AG04450 (cell line): Measurements from ENCODE around the gene L3MBTL4. TPM values are rescaled to one million over a fixed set of nuclear protein-coding genes. Genes with fewer than 3 reads are reported as not detected.

ENCODE experiments used
- CTCF ChIA-PET: fragments of 300-600, 350-600 bp; formaldehyde crosslinking; extraction: SDS; loops from one replicate; lab custom pipeline; 2022; ENCODE audit warnings: antibody characterized with exemption, inconsistent platforms; lab: Charles Lee
- POLR2A ChIA-PET: fragments of 350-600 bp; formaldehyde crosslinking; extraction: SDS; loops from one replicate; lab custom pipeline; 2021; ENCODE audit warnings: antibody characterized with exemption, inconsistent platforms; lab: Yijun Ruan, JAX
- DNase-seq: peaks from one replicate; pipeline ENCODE4 v3.0.0-alpha.2; 2011; ENCODE audit warnings: low read depth, low spot score
- H3K27ac ChIP-seq: one replicate; pipeline ENCODE4 v1.5.1; 2012; ENCODE audit warnings: low read depth, low read length, control low read depth
- H3K27me3 ChIP-seq: one replicate; pipeline ENCODE4 v1.6.0; 2012; ENCODE audit warnings: low read length; ENCODE audit not compliant: control insufficient read depth, insufficient read depth
- H3K4me3 ChIP-seq: 2 replicates; pipeline ENCODE4 v1.5.1; 2011; ENCODE audit warnings: mild to moderate bottlenecking, low read depth, low read length, control low read depth
- H3K9me3 ChIP-seq: 2 replicates; pipeline ENCODE4 v1.5.1; 2012; ENCODE audit warnings: low read length; ENCODE audit not compliant: control insufficient read depth, insufficient read depth
- CTCF ChIP-seq: IDR thresholded peaks from 2 replicates; pipeline ENCODE4 v1.5.1; 2011; ENCODE audit warnings: low read depth, low read length, control low read depth, inconsistent platforms
- polyA plus RNA-seq: library from polyadenylated mRNA; depleted of rRNA; stranded (reverse); fragments of >200 nt; gene quantifications from 2 replicates; pipeline ENCODE4 v1.2.3, GENCODE V29; 2011

Gene L3MBTL4
- polyA plus RNA-seq, 1 experiment, result 0.05 TPM

DNA sequence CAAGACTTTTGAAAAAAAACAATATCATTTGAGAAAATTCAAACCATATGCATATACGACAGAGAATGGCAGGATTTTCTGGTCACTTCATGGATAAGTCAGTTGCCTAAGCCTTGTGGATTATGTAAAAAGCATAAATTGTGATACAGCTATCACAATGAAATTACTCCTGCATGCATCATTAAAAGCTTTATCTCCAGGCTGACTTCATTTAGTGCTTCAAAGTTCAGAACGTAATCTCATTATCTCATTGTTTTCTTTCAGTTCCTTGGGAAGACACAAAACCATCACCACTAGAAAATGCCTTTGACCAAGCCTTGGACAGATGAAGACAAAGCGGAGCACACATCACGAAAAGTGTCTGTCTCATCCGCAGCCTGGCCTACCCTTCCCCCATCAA is 57.0 kb downstream of the L3MBTL4 start:
- CTCF ChIA-PET, result no interaction called here
- no peaks in the 10 kb centered on the region for H3K27me3 ChIP-seq
- TF ChIP-seq CTCF, result no peak
- no peaks in the 10 kb centered on the region for H3K9me3 ChIP-seq
- no peak for DNase-seq
- POLR2A ChIA-PET, result no interaction called here
- no peak overlapping the region for H3K4me3 ChIP-seq
- H3K27ac ChIP-seq, result no peak overlapping the region

- Histone ChIP-seq H3K4me3 (no peak overlapping the region), H3K27ac (no peak overlapping the region), H3K9me3 (no peaks in the 10 kb centered on the region), H3K27me3 (no peaks in the 10 kb centered on the region)
- ChIA-PET POLR2A (no interaction called here), CTCF (no interaction called here)
- no peak for TF ChIP-seq CTCF
- DNase-seq, result no peak
Measured at GRCh38 chr18:6355789-6356589, 58.7 kb downstream of the L3MBTL4 start.

DNA sequence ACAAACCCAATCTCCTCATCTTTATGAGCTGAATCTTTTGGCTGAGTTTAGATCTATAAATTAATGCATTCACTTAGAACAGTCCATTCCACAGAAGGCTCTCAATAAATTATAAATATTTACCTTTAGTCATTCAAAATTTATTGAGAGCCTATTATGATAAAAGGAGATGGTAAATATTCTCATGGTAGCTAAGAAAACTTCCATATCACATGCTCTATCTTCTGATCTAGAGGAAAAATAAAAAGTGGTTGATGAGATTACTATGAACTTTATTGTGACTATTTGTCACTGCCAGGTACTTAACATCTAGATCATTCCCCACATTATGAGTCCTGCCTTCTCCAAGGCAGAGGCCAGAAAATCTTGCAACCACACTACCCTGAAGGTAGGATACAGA is 62.4 kb downstream of the L3MBTL4 start:
- Histone ChIP-seq H3K27ac (no peak overlapping the region), H3K4me3 (no peak overlapping the region), H3K27me3 (no peaks in the 10 kb centered on the region), H3K9me3 (no peaks in the 10 kb centered on the region)
- POLR2A ChIA-PET, result no interaction called here
- CTCF ChIA-PET, result no interaction called here
- DNase-seq, result no peak
- no peak for TF ChIP-seq CTCF

GRCh38 chr18:6342990-6343389 is 71.7 kb downstream of the L3MBTL4 start:
- ChIA-PET POLR2A (no interaction called here), CTCF (no interaction called here)
- Histone ChIP-seq H3K9me3 (no peaks in the 10 kb centered on the region), H3K27me3 (no peaks in the 10 kb centered on the region), H3K27ac (no peak overlapping the region), H3K4me3 (no peak overlapping the region)
- TF ChIP-seq CTCF, result no peak
- no peak for DNase-seq

DNA sequence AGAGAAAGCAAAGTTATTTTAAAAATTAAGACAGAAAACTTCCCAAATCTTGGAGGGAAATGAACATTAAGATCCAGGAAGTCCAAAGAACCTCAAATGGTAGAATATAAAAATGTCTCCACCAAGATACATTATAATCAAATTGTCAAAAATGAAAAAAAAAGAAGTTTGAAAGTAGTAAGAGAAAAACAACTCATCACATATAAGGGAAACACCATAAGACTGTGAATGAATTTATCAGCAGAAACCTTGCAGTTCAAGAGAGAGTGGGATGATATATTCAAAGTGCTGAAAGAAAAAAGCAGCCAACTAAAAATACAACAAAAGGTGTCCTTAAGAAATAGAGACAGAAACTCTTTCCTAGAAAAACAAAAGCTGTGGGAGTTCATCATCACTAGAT is 73.0 kb downstream of the L3MBTL4 start:
- ChIA-PET POLR2A (no interaction called here), CTCF (no interaction called here)
- H3K9me3 ChIP-seq, result no peaks in the 10 kb centered on the region
- no peak for TF ChIP-seq CTCF
- no peak overlapping the region for H3K4me3 ChIP-seq
- no peak overlapping the region for H3K27ac ChIP-seq
- no peaks in the 10 kb centered on the region for H3K27me3 ChIP-seq
- no peak for DNase-seq
